ENCODE results near the gene PACS2. TPM values are rescaled to one million over a fixed set of nuclear protein-coding genes. Genes with fewer than 3 reads are reported as not detected.

PACS2 gene
- polyA plus RNA-seq, 1 of the 3 experiments (the other 2 are of a cell fraction) = 42.7 TPM

DNA sequence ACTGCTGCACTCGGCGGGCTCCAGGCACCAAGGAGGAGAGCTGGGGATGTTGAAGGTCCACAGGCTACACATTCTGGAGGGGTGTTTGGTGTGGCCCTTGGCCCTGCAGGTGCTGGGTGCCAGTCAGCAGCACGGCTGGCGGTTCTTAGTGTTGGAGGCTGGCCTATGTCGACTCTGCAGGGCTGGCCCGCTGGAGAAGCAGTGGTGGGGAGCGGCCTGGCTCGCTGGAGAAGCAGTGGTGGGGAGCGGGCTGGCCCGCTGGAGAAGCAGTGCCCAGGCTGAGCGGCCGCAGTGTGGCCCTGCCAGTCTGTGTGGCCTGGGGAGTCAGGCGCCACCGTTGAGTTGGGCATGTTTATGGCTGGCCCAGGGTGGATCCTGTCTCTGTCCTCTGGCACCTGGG is 132.4 kb downstream of the PACS2 start (continued):
- TF ChIP-seq, protein P1, sequence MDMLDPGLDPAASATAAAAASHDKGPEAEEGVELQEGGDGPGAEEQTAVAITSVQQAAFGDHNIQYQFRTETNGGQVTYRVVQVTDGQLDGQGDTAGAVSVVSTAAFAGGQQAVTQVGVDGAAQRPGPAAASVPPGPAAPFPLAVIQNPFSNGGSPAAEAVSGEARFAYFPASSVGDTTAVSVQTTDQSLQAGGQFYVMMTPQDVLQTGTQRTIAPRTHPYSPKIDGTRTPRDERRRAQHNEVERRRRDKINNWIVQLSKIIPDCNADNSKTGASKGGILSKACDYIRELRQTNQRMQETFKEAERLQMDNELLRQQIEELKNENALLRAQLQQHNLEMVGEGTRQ (IDR thresholded peaks at IDR 0.05; ENCODE audit: borderline replicate concordance, low read depth, low read length) = no peak
- no peak for TF ChIP-seq SMC3 (IDR thresholded peaks at IDR 0.05; ENCODE audit: low read depth, low read length)

Other genes starting within 250 kb of the PACS2 start
- 0.03 TPM in 1 of 2 replicates, not detected in the other for gene GPR132, start 249.3 kb upstream of the PACS2 start, polyA plus RNA-seq (2012; rRNA removed)
- 1.7 TPM in 2 replicates for gene JAG2, start 146.0 kb upstream of the PACS2 start, polyA plus RNA-seq (2012; rRNA removed)
- gene NUDT14, start 133.4 kb upstream of the PACS2 start, polyA plus RNA-seq (2012; rRNA removed) = 15.8 and 18.4 TPM in 2 replicates
- gene BTBD6, start 66.2 kb upstream of the PACS2 start, polyA plus RNA-seq (2012; rRNA removed) = 20.9 and 21.0 TPM in 2 replicates
- gene BRF1, start 13.7 kb upstream of the PACS2 start, polyA plus RNA-seq (2012; rRNA removed) = 10.2 and 15.7 TPM in 2 replicates
- gene TEX22, start 83.8 kb downstream of the PACS2 start, polyA plus RNA-seq (2012; rRNA removed) = 0.26 and 0.29 TPM in 2 replicates
- gene MTA1, start 105.1 kb downstream of the PACS2 start, polyA plus RNA-seq (2012; rRNA removed) = 74.8 and 96.3 TPM in 2 replicates
- 219 and 335 TPM in 2 replicates for gene CRIP2, start 160.1 kb downstream of the PACS2 start, polyA plus RNA-seq (2012; rRNA removed)
- gene CRIP1, start 172.1 kb downstream of the PACS2 start, polyA plus RNA-seq (2012; rRNA removed) = 0.68 and 0.72 TPM in 2 replicates
- gene TEDC1, start 176.5 kb downstream of the PACS2 start, polyA plus RNA-seq (2012; rRNA removed) = 10.9 and 13.4 TPM in 2 replicates
- gene TMEM121, start 211.8 kb downstream of the PACS2 start, polyA plus RNA-seq (2012; rRNA removed) = 7.2 and 9.1 TPM in 2 replicates

All from SK-N-SH (cell line).